Osteocyte (in vitro differentiated cells): ENCODE results near the gene SSH3. TPM values are rescaled to one million over a fixed set of nuclear protein-coding genes. Genes with fewer than 3 reads are reported as not detected.
A peak's percentile ranks its signal among the peaks of the same experiment; 100 is the strongest.

Source experiments
- DNase-seq: peaks from one replicate; pipeline ENCODE4 v3.0.0; 2021; ENCODE audit warnings: mixed read lengths; ENCODE audit not compliant: unreplicated experiment; ENCODE audit errors: extremely low spot score
- H3K27ac Mint-ChIP-seq: one replicate; pipeline ENCODE4 v1.8.0; 2021; ENCODE audit warnings: mild to moderate bottlenecking, mixed read lengths; ENCODE audit not compliant: unreplicated experiment
- H3K27me3 Mint-ChIP-seq: one replicate; pipeline ENCODE4 v1.8.0; 2021; ENCODE audit warnings: mixed read lengths; ENCODE audit not compliant: unreplicated experiment
- H3K36me3 Mint-ChIP-seq: one replicate; pipeline ENCODE4 v1.8.0; 2021; ENCODE audit warnings: mixed read lengths; ENCODE audit not compliant: unreplicated experiment
- H3K4me1 Mint-ChIP-seq: one replicate; pipeline ENCODE4 v1.8.0; 2021; ENCODE audit warnings: mixed read lengths; ENCODE audit not compliant: unreplicated experiment
- H3K4me3 Mint-ChIP-seq: one replicate; pipeline ENCODE4 v1.8.0; 2021; ENCODE audit warnings: mild to moderate bottlenecking, moderate library complexity, mixed read lengths; ENCODE audit not compliant: unreplicated experiment
- H3K9me3 Mint-ChIP-seq: one replicate; pipeline ENCODE4 v1.8.0; 2021; ENCODE audit warnings: mixed read lengths; ENCODE audit not compliant: unreplicated experiment
- total RNA-seq: library from RNA; stranded (reverse); gene quantifications from 2 replicates; pipeline ENCODE4 v1.2.1, GENCODE V29; 2021
- TF ChIP-seq, protein P1 (sequence below): fragments of 200-600 bp; sonication (generic); IDR thresholded peaks from 2 replicates; pipeline ENCODE4 v1.5.0; 2021; ENCODE audit warnings: antibody characterized with exemption, mild to moderate bottlenecking, moderate library complexity

SSH3 gene
- total RNA-seq, 1 donor from 2014 or later = 28.6 TPM

- Mint-ChIP-seq H3K36me3 (peaks cover 15% of the 10 kb centered on the region), H3K4me3 (peak overlapping the region; percentile 62), H3K9me3 (no peaks in the 10 kb centered on the region), H3K4me1 (peaks cover 20% of the 10 kb centered on the region), H3K27me3 (no peaks in the 10 kb centered on the region), H3K27ac (peak overlapping the region; percentile 71)
- DNase-seq = no peak
- TF ChIP-seq, protein P1, sequence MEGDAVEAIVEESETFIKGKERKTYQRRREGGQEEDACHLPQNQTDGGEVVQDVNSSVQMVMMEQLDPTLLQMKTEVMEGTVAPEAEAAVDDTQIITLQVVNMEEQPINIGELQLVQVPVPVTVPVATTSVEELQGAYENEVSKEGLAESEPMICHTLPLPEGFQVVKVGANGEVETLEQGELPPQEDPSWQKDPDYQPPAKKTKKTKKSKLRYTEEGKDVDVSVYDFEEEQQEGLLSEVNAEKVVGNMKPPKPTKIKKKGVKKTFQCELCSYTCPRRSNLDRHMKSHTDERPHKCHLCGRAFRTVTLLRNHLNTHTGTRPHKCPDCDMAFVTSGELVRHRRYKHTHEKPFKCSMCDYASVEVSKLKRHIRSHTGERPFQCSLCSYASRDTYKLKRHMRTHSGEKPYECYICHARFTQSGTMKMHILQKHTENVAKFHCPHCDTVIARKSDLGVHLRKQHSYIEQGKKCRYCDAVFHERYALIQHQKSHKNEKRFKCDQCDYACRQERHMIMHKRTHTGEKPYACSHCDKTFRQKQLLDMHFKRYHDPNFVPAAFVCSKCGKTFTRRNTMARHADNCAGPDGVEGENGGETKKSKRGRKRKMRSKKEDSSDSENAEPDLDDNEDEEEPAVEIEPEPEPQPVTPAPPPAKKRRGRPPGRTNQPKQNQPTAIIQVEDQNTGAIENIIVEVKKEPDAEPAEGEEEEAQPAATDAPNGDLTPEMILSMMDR = no peak
Measured at GRCh38 chr11:67301951-67302516, 1.3 kb upstream of the SSH3 start.

- H3K4me3 Mint-ChIP-seq = peak overlapping the region; percentile 62
- no peaks in the 10 kb centered on the region for H3K9me3 Mint-ChIP-seq
- TF ChIP-seq, protein P1 = no peak
- DNase-seq = no peak
- H3K27me3 Mint-ChIP-seq = no peaks in the 10 kb centered on the region
- peaks cover 20% of the 10 kb centered on the region for H3K4me1 Mint-ChIP-seq
- H3K27ac Mint-ChIP-seq = peak overlapping the region; percentile 71
- H3K36me3 Mint-ChIP-seq = peaks cover 11% of the 10 kb centered on the region
Measured at GRCh38 chr11:67302571-67303131, 679 bp upstream of the SSH3 start.

DNA sequence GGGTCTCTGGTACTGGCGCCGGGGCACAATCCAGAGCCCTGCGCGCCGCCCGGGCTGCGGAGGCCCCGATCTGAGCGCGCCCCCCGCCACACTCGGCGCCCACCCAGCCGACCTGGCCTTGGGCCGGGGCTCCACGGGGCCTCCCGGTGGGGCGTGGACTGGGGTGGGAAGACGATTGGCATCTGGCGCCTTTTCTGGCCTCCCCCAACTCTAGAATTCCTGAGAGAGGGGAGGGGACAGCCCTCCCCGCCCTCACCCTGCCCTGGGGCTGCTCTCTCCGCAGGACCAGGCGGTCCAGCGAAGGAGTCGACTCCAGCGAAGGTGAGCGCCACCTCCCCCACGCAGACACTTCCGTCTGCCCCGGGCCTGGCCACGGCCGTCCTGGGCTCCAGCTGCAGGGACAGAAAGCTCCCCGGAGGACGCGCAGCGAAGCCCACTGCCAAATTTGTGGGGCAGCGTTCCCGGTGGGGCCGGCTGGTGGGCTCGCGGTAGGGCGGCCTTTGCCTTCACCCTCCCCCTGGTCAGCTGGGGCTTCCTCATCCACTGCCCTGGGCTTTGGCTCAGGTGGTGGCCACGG, 593 bp downstream of the SSH3 start:
- H3K27ac Mint-ChIP-seq = no peak overlapping the region
- H3K27me3 Mint-ChIP-seq = no peaks in the 10 kb centered on the region
- TF ChIP-seq, protein P1 = no peak
- peaks cover 2% of the 10 kb centered on the region for H3K36me3 Mint-ChIP-seq
- H3K4me3 Mint-ChIP-seq = peak overlapping the region; percentile 63
- no peak for DNase-seq
- H3K9me3 Mint-ChIP-seq = no peaks in the 10 kb centered on the region
- H3K4me1 Mint-ChIP-seq = peaks cover 20% of the 10 kb centered on the region

- Mint-ChIP-seq H3K4me1 (peaks cover 20% of the 10 kb centered on the region), H3K27me3 (no peaks in the 10 kb centered on the region), H3K36me3 (no peaks in the 10 kb centered on the region), H3K4me3 (peak overlapping the region; percentile 29), H3K9me3 (no peaks in the 10 kb centered on the region), H3K27ac (peak overlapping the region; percentile 29)
- no peak for DNase-seq
- TF ChIP-seq, protein P1 = no peak
Measured at GRCh38 chr11:67304511-67305113, 1.3 kb downstream of the SSH3 start.
